Body of pancreas (tissue), 4 donors: ENCODE data around the gene PLXNB1. TPM values are rescaled to one million over a fixed set of nuclear protein-coding genes. Genes with fewer than 3 reads are reported as not detected.

Source experiments
- ATAC-seq: fragments of 150-250 bp; one replicate; pipeline ENCODE4 v1.9.1; 2016
- DNase-seq, 4 donors: peaks; one replicate each; pipeline ENCODE4 v3.0.0-alpha.2; 2019
- H3K27ac ChIP-seq, 4 donors: fragments of 200-600 bp; sonication (generic); 1 replicate in 3 of 4; 2 replicates in 1 of 4; pipeline versions ENCODE4 v1.5.1 to v1.6.1; 2016 to 2019; ENCODE audit warnings: mild to moderate bottlenecking in 1 of 4, mixed read lengths in 1 of 4, moderate library complexity in 1 of 4
- H3K27me3 ChIP-seq, 2 donors: fragments of 200-600 bp; sonication (generic); one replicate each; pipeline ENCODE4 v1.6.0; 2016; ENCODE audit warnings: mild to moderate bottlenecking in 1 of 2
- H3K36me3 ChIP-seq, 2 donors: fragments of 200-600 bp; sonication (generic); replicated peaks in 1 of 2; 2 replicates each; pipeline ENCODE4 v1.5.1; 2016; ENCODE audit warnings: low read depth in 2 of 2; ENCODE audit not compliant: insufficient read depth in 1 of 2
- H3K4me1 ChIP-seq: fragments of 200-600 bp; sonication (generic); one replicate; pipeline ENCODE4 v1.6.0; 2016
- H3K4me3 ChIP-seq, 2 donors: fragments of 200-600 bp; sonication (generic); 1 replicate in 1 of 2; 2 replicates in 1 of 2; pipeline ENCODE4 v1.5.1; 2016 to 2019
- H3K9me3 ChIP-seq, 3 donors: fragments of 200-600 bp; sonication (generic); 1 replicate in 2 of 3; 2 replicates in 1 of 3; pipeline ENCODE4 v1.5.1; 2016
- CTCF ChIP-seq, 7 experiments: fragments of 450-650 bp in 4 of 7; fragments of 200-600 bp in 3 of 7; sonication (generic) in 3 of 7; IDR thresholded peaks; one replicate each; pipeline ENCODE4 v1.5.1; 2016 to 2019; ENCODE audit warnings: antibody characterized with exemption in 7 of 7
- POLR2A ChIP-seq, 3 donors: fragments of 450-650 bp; IDR thresholded peaks; one replicate each; pipeline ENCODE4 v1.6.1; 2016; ENCODE audit warnings: antibody characterized with exemption in 3 of 3, mild to moderate bottlenecking in 2 of 3
- WGBS, 2 donors: methylation state at CpG; one replicate each; pipeline ENCODE4 v1.1.5; 2017; 5-methylcytosine and 5-hydroxymethylcytosine counted together
- intact Hi-C: fragments of 100-400 bp; cut with DNase I; formaldehyde crosslinking; loops from one replicate; pipeline ENCODE4 v1.15.1; 2023
- total RNA-seq, 2 donors: library from RNA; depleted of rRNA; stranded (reverse); fragments of >200 nt; gene quantifications; one replicate each; pipeline ENCODE4 v1.1.0, GENCODE V29; 2016

PLXNB1 gene
- total RNA-seq, 2 donors from 2014 or later, result 118 to 311 TPM

DNA sequence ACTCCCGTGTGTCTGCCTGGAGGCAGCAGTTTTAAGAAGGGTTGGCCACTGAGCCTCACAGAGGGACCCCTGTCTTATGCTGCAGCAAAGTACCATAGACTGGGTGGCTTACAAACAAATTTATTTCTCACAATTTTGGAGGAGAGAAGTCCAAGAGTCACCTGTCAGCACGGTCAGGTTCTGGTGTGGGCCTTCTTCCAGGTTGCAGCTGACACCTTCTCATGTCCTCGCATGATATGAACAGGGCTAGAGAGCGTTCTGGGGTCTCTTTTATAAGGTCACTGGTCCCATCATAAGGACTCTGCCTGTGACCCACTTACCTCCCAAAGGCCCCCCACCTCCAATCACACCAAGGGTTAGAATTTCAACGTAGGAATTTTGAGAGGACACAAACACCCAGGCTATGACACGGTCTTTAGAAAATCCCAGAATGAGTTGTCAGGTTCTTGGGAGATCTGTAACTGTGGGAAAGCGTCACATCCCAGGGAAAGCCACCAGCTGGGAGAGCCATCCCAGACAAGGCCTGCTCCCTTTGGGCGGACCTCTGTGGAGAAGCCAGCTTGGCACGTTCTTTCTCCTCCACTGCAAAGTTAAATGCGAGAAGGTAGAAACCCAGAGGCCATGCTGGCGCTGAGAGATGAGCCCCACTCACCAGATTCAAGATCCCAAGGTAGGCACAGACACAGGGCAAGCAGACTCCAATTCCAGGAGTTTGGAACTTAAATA lies 58.1 kb downstream of the PLXNB1 start, which contains the start of gene FBXW12:
Gene FBXW12, plus strand, starts transcription at position 569 of the 726 bp plus-strand sequence. CDS start 549 bp downstream, outside the sequence.
- DNase-seq, result peak; percentile 85 to 92 (median 88)
- H3K9me3 ChIP-seq, result no peaks in the 10 kb centered on the region
- H3K4me3 ChIP-seq, result no peak within 1 kb of the TSS
- peak within 1 kb of the TSS; percentile 77 to 87 (median 82) for H3K27ac ChIP-seq
- peaks cover 66% of the 10 kb centered on the region for H3K4me1 ChIP-seq
- no peaks in the 10 kb centered on the region for H3K27me3 ChIP-seq
- WGBS, 2 donors, result 35 to 45% methylated on average over 5 to 11 of the region's 11 CpGs
- peak; percentile 83 for ATAC-seq
- H3K36me3 ChIP-seq, result no peaks in the 10 kb centered on the region
- no peak for TF ChIP-seq CTCF (IDR thresholded peaks at IDR 0.05)
- peak in 2 of 3 donors; percentile 48 to 51 for TF ChIP-seq POLR2A (IDR thresholded peaks at IDR 0.05)
- intact Hi-C loops, result no loop called here

GRCh38 chr3:48370333-48370713 lies 59.6 kb downstream of the PLXNB1 start:
- H3K27ac ChIP-seq, result peak overlapping the region in 3 of 4 donors; percentile 57 to 77 (median 69)
- intact Hi-C loops, result no loop called here
- ATAC-seq, result no peak
- TF ChIP-seq POLR2A (IDR thresholded peaks at IDR 0.05) (no peak), CTCF (IDR thresholded peaks at IDR 0.05) (no peak)
- no peaks in the 10 kb centered on the region for H3K9me3 ChIP-seq
- DNase-seq, result no peak
- WGBS, 2 donors, result 73 to 75% methylated on average over 7 of the region's 7 CpGs
- H3K27me3 ChIP-seq, result no peaks in the 10 kb centered on the region
- H3K4me3 ChIP-seq, result no peak overlapping the region
- H3K4me1 ChIP-seq, result peaks cover 68% of the 10 kb centered on the region
- H3K36me3 ChIP-seq, result no peaks in the 10 kb centered on the region

GRCh38 chr3:48369693-48370332 lies 60.1 kb downstream of the PLXNB1 start:
- TF ChIP-seq CTCF (IDR thresholded peaks at IDR 0.05) (no peak), POLR2A (IDR thresholded peaks at IDR 0.05) (no peak)

DNA sequence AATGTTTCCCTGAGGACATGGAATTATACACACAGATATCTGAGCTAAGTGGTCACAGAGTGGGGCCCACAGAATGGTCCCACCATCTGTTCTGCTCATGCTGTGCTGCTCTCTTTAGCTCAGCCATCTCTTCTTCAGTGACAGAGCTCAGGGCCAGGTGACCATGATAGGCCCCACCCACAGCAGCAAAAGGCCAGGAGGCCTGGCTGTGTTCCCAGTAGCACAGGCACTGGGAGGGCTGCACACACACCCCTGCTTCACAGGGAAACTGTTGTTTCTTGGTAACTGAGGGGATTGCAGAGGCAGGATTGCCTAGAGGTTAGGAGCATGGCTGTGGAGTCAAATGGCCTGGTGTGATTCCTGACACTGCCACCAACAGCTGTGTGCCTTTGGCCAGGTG lies 62.7 kb downstream of the PLXNB1 start:
- no peaks in the 10 kb centered on the region for H3K36me3 ChIP-seq
- H3K9me3 ChIP-seq, result no peaks in the 10 kb centered on the region
- TF ChIP-seq POLR2A (IDR thresholded peaks at IDR 0.05) (peak in 1 of 3 donors; percentile 32), CTCF (IDR thresholded peaks at IDR 0.05) (no peak)
- intact Hi-C loops, result no loop called here
- no peak overlapping the region for H3K4me3 ChIP-seq
- DNase-seq, result peak; percentile 67 to 86 (median 78)
- H3K27me3 ChIP-seq, result no peaks in the 10 kb centered on the region
- peak; percentile 56 for ATAC-seq
- H3K4me1 ChIP-seq, result peaks cover 41% of the 10 kb centered on the region
- H3K27ac ChIP-seq, result peak overlapping the region; percentile 25 to 63 (median 31)

More at GRCh38 chr3:48369693-48370332, 60.1 kb downstream of the PLXNB1 start:
- DNase-seq (peak; percentile 15 to 66 (median 32)), ATAC-seq (no peak)
- no peaks in the 10 kb centered on the region for H3K27me3 ChIP-seq
- 49 to 65% methylated on average over 7 of the region's 7 CpGs for WGBS, 2 donors
- intact Hi-C loops, result no loop called here
- no peak overlapping the region for H3K4me3 ChIP-seq
- H3K36me3 ChIP-seq, result no peaks in the 10 kb centered on the region
- no peaks in the 10 kb centered on the region for H3K9me3 ChIP-seq
- peak overlapping the region in 3 of 4 donors; percentile 57 to 77 (median 69) for H3K27ac ChIP-seq
- peaks cover 62% of the 10 kb centered on the region for H3K4me1 ChIP-seq
